Hepatic stellate cell (primary cell): ENCODE measurements around the gene TMEM94.
"Not testable (repeated sequence)": the region's sequence is repeated elsewhere in the genome, so short reads cannot be mapped to it uniquely, and the experiment has no call there.

Source experiments
- DNase-seq: peaks from one replicate; pipeline ENCODE4 v3.0.0; 2011; ENCODE audit warnings: low spot score

Gene TMEM94

GRCh38 chr17:75456417-75457046 lies at the start of gene TMEM94:
TSS of gene TMEM94 (plus strand) at chr17:75456635. CDS start at chr17:75471906, 15,271 bp downstream.
- peak; percentile 98 for DNase-seq

DNA sequence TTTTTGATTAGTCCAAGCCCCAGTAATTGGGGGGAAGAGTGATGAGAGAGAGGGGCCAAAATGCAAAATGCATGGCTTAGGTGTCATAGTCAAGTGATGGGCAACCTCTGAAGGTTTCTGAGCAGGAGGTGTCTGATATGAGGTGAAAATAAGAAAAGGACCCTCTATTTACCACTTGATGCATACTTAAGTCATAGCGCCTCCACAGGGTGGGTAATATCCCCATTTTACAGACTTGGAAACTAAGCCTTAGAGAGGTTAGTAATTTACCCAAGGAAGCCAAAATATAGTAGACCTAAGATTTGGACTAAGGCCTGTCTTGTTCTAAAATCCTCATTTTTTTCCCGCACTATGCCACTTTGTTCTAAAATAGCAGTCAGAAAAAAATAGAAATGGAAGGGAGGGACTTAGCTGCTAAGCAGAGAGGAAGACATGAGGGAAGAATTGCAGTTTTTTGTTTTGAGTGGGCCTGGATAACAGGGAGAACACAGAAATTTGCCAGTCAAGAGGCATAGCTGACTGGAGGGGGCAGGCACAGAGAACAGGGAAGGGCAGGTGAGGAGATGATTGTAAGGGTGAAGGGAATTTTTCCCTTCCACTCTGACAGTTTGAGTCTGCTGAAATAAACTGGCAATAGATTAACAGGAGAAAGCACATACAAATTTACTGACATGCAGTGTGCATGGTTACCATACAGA lies 48.6 kb upstream of the TMEM94 start:
- no peak for DNase-seq

GRCh38 chr17:75410141-75410540 lies 46.3 kb upstream of the TMEM94 start:
- no peak for DNase-seq

- no peak for DNase-seq
These were observed 44.9 kb upstream of the TMEM94 start for GRCh38 chr17:75411328-75412067.

GRCh38 chr17:75412455-75413317 lies 43.7 kb upstream of the TMEM94 start:
- DNase-seq, result peak; percentile 56

- no peak for DNase-seq
These were observed 41.9 kb upstream of the TMEM94 start for GRCh38 chr17:75414488-75414887.

- no peak for DNase-seq
These were observed 40.4 kb upstream of the TMEM94 start for GRCh38 chr17:75416006-75416405.

DNA sequence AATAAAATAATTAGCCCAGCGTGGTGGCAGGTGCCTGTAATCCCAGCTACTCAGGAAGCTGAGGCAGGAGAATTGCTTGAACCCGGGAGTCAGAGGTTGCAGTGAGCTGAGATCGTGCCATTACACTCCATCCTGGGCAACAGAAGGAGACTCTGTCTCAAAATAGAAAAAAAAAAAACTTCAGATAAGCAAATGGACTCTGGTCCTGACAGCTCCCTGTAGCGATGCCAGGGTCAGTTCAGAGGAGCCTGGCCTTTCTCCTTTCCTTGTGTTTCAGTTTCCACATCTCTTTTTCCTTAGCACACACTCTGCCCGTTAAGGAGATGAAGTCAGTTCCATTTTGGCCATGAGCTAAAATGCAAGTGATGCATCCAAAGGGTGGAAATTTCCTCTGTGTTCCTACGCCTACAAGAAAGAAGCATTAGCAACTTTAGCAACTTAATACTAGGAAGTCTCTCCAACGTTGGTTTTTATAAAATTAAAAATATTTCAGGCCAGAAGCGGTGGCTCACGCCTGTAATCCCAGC lies 39.3 kb upstream of the TMEM94 start:
- no peak for DNase-seq

GRCh38 chr17:75418531-75418930 lies 37.9 kb upstream of the TMEM94 start:
- DNase-seq, result no peak

- peak; percentile 76 for DNase-seq
These were observed 27.6 kb upstream of the TMEM94 start for GRCh38 chr17:75428543-75429469.

DNA sequence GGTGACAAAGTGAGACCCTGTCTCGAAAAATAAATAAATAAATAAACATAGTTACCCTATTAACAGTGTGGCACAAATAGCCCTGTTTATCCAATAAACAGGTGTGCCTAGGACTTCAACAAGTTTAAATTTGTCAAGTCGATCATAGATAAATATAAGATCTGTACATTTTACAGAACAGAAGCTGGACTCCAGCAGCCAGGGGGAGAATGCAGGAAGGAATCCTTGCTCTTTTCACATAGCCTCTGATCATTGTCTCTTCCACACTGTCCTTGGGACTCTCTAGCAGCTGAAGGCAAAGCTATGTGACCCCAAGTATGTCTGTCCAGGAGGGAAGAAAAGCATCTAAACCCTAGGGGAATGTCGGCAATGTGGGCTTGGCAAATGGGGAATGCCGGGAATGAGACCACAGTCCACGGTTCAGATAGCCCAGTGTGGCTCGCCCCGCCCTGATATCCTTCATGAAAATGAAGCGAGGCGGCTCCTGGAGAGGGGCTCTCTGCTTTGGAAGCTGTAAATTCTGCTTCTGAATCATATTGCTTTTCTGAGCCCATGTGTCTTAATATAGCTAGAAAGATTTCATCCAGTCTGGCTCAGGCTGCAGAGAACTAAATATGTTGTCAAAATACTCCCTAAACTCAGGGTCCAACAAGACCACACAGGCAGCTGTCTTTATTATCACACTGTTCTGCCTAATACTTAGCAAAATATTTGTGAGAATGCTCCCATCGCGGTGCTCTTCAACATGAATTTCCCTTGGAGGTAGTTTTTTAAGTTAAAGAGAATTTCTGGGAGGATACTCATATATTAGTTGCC lies 26.1 kb upstream of the TMEM94 start:
- peak; percentile 85 for DNase-seq

- no peak for DNase-seq
These were observed 23.1 kb upstream of the TMEM94 start for GRCh38 chr17:75433218-75433783.

GRCh38 chr17:75434433-75434832 lies 22.0 kb upstream of the TMEM94 start:
- DNase-seq, result not testable (repeated sequence)

- DNase-seq, result not testable (repeated sequence)
These were observed 19.0 kb upstream of the TMEM94 start for GRCh38 chr17:75437404-75437803.

GRCh38 chr17:75439287-75439686 lies 17.1 kb upstream of the TMEM94 start:
- no peak for DNase-seq

GRCh38 chr17:75440738-75441448 lies 15.5 kb upstream of the TMEM94 start:
- DNase-seq, result no peak

GRCh38 chr17:75442168-75443103 lies 14.0 kb upstream of the TMEM94 start:
- DNase-seq, result no peak

- DNase-seq, result no peak
These were observed 11.1 kb upstream of the TMEM94 start for GRCh38 chr17:75445296-75445695.
